ENCODE data around the gene DNAJC3.
"Not testable (repeated sequence)": the region's sequence is repeated elsewhere in the genome, so short reads cannot be mapped to it uniquely, and the experiment has no call there.

Gene DNAJC3

GRCh38 chr13:95676105-95676761 lies 706 bp upstream of the DNAJC3 start:
- no peak for DNase-seq (ENCODE audit: low read depth)

DNA sequence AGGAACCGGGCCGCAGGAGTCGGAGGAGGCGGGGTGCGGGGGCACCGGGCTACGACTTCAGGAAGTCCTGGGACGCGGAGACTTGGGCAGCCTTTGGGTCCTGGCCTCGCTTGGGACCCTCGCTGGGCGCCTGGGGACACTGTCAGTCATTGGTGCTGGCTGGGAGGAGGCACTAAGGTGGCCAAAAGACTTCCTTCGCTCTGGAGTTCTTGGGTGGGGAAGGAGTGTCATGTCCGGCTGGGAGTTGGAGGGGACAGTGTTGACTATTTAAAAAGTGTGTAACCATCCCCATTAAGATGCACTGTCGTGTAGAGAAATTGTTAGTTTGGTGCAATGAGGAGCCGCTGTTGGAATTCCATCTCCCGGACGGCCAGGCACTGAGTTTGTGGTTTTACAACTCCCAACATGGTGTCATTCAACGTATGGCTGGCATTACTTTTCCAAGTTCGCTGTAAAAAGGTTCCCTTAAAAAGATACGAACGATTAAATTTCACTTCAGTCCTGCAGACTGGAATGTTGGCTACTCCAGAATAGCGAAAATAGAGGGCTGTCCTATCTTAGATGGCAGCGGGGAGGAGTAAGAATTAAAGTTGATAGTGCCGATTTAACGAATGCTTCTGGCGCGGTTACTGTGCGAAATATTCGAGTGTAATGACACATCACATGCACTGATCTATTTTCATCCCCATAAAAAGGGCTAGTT lies 776 bp downstream of the DNAJC3 start:
- DNase-seq (ENCODE audit: low read depth), result no peak

DNA sequence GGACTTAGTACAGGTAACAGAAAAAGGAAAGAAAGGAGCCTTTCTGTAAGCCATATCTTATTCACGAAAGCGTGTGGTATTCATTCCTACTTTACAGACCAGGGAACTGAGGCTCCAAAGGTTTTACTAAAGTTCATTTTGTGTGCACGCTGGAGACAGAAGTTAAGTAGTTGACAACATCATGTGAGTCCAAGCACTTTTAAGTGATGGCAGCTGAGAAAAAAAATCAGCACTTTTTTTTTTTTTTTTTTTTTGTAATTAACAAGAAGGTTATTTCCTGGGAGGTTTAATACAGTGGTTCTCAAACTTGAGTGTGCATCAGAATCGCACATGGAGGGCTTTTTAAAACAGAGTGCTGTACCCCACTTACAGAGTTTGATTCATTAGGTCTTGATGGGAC lies 2.0 kb downstream of the DNAJC3 start:
- DNase-seq (ENCODE audit: low read depth), result no peak

DNA sequence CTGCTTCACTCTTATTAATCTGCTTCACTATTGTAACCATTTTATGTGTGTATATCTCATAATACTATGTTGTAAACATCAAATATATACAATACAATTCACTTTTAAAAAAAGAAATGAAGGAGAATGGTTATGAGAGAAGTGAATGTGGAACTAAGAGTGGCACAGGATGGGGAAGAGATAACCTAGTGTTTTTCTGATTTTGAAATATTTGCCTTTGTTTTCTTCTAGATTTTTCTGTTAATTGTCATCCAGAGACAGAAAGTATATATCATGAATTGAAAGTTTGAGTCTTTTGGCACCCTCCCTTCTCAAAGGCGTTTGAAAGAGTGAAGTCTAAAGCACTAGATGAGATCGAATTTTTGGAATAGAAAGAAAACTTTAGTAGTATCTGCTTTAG lies 2.8 kb downstream of the DNAJC3 start:
- DNase-seq (ENCODE audit: low read depth), result no peak

GRCh38 chr13:95684418-95684817 lies 7.5 kb downstream of the DNAJC3 start:
- DNase-seq (ENCODE audit: low read depth), result no peak

DNA sequence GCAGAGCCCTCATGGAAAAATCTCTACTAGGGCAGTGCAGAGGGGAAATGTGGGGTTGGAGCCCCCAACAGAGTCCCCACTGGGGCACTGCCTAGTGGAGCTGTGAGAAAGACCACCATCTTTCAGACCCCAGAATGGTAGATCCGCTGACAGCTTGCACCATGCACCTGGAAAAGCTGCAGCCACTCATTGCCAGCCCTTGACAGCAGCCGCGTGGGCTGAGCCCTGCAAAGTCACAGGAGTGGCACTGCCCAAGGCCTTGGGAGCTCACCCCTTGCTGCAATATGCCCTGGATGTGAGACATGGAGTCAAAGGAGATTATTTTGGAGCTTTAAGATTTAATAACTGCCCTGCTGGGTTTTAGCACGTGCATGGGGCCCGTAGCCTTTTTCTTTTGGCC lies 8.0 kb downstream of the DNAJC3 start:
- DNase-seq (ENCODE audit: low read depth), result not testable (repeated sequence)

- DNase-seq (ENCODE audit: low read depth), result no peak
Measured at GRCh38 chr13:95689582-95689926, 12.6 kb downstream of the DNAJC3 start.

- DNase-seq (ENCODE audit: low read depth), result not testable (repeated sequence)
Measured at GRCh38 chr13:95690986-95691385, 14.0 kb downstream of the DNAJC3 start.

DNA sequence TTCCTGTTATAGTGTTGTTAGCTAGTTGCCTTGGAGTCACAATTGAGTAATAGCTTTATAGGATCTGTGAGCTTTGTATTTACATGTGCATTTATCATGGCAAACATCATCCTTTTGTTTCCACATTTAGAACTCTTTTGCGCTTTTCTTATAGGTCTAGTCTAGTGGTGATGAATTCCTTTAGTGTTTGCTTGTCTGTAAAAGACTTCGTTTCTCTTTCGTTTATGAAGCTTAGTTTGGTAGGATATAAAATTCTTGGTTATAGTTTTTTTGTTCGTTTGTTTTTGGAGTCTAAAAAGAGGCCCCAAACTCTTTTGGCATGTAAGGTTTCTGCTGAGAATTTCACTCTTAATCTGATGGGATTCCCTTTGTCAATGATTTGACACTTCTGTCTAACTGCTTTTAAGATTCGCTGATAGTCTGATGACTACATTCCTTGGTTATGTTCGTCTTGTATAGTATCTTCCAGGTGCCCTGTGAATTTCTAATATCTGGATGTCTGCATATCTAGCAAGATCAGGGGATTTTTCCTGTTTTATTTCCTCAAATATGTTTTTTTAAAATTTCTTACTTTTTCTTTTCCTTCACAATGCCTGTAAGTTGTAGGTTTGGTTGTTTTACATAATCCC lies 20.2 kb downstream of the DNAJC3 start:
- no peak for DNase-seq (ENCODE audit: low read depth)

GRCh38 chr13:95698047-95698749 lies 21.3 kb downstream of the DNAJC3 start:
- no peak for DNase-seq (ENCODE audit: low read depth)

DNA sequence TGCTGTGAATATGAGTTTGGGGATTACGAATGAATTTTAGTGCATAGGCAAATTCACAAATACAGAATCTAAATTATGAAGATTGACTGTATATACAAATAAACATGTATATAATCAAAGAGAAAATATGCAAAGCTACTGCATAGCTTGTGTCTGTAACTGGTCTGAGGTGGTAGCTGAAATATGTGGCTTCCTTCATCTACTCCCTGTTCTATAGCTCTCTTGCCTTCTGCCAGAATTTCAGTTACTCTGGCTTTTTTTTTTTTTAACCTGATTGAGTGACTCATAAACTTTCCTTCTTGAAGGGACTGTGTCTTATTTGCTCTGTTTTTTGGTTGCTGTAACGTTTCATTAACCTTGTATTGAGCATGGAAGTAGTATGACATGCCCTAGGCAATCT lies 26.6 kb downstream of the DNAJC3 start:
- no peak for DNase-seq (ENCODE audit: low read depth)

- no peak for DNase-seq (ENCODE audit: low read depth)
Measured at GRCh38 chr13:95704510-95704909, 27.6 kb downstream of the DNAJC3 start.

DNA sequence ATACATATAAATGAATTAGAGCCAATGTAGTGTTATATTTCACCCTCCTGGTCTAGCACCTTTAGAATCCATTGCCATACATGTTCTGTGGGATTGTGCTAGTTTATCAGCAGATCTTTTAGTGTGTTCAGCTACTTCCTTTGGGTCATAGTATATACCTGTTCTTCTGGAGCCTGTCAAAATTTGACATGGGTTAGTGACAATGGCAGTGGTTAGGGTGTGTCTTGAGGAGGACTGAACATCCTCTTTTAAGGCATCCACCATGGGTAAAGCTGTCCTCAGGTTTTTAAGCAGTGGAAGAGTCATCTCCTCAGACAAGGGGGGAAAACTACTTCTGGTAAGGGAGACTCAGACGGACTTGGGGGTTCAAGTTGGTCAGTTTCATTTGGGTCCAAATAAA lies 29.4 kb downstream of the DNAJC3 start:
- no peak for DNase-seq (ENCODE audit: low read depth)

DNA sequence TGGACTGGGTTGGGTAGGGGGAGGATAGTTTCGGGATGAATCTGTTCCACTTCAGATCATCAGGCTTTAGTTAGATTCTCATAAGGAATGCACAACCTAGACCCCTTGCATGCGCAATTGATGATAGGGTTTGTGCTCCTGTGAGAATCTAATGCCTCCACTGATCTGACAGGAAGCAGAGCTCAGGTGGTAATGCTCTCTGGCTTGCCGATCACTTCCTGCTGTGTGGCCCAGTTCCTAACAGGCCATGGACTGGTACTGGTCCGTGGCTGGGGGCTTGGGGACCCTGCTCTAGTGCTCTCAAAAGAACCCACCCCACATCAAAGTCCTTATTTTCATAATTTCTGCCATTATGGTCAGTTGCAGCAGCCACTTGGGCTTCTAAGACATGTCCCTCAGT lies 30.1 kb downstream of the DNAJC3 start:
- DNase-seq (ENCODE audit: low read depth), result no peak

GRCh38 chr13:95707442-95708390 lies 30.8 kb downstream of the DNAJC3 start:
- DNase-seq (ENCODE audit: low read depth), result no peak

GRCh38 chr13:95708391-95708774 lies 31.4 kb downstream of the DNAJC3 start:
- no peak for DNase-seq (ENCODE audit: low read depth)

- no peak for DNase-seq (ENCODE audit: low read depth)
Measured at GRCh38 chr13:95708811-95709500, 32.0 kb downstream of the DNAJC3 start.

DNA sequence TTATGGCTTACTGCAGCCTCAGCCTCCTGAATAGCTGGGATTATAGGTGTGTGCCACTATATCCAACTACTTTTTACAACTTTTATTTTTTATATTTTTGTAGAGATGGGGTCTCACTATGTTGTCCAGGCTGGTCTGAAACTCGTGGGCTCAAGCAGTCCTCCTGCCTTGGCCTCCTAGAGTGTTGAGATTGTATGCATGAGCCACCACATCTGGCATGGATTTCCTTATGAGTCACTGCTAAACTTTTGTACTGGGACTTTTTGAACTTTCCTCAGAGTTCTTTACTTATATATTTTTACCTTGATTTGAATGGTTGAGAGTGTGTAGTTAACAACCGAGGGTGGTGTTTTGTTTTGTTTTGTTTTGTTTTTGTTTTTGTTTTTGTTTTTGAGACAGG lies 33.4 kb downstream of the DNAJC3 start:
- no peak for DNase-seq (ENCODE audit: low read depth)

DNA sequence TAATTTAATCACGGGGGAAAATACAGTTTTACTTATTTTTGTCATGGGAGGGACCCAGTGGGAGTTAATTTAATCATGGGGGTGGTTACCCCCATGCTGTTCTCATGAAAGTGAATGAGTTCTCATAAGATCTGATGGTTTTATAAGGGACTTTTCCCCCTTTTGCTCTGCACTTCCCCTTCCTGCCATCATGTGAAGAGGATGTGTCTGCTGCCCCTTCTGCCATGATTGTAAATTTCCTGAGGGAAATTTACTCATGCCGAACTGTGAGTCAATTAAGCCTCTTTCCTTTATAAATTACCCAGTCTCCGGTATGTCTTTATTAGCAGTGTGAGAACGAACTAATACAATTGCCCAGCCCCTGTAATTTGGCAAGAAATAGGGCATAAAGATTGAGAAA lies 35.9 kb downstream of the DNAJC3 start:
- DNase-seq (ENCODE audit: low read depth), result not testable (repeated sequence)

- DNase-seq (ENCODE audit: low read depth), result no peak
Measured at GRCh38 chr13:95713651-95714050, 36.7 kb downstream of the DNAJC3 start.

DNA sequence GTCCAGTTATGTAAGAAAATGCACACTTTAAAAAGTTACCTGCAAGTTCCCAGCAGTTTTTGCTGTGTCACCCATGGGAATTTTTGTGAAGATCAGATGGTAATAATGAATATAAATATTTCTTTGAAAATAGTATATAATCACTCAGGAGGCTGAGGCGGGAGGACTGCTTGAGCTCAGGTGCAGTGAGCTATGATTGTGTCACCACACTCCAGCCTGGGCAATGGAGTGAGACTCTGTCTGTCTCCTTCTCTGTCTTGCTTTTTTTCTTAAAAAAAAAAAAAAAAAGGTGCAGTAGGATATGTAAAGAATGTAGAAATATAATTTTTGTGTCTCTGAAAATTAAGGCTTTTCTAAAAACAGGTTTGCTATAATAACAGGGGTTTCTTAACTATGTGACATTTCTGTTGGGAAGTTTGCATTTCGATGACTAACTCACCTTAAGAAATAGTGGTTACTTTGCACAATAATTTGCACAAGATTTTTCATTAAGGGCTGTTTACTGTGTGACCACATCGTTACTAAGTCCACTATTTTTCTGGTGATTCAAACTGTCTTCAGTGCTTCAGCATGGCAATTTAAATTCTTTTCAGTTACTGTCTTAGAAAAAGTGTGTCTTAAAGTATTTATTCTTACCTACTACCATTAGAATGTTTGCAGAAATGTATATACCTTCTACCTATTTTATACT lies 37.3 kb downstream of the DNAJC3 start:
- no peak for DNase-seq (ENCODE audit: low read depth)
